H1 (cell line): Measurements from ENCODE around the gene TEX2. TPM values are rescaled to one million over a fixed set of nuclear protein-coding genes. Genes with fewer than 3 reads are reported as not detected.

Experiments used
- E2F6 ChIP-seq: IDR thresholded peaks from 2 replicates; pipeline ENCODE4 v1.6.1; 2012; ENCODE audit warnings: inconsistent platforms
- JUN ChIP-seq: IDR thresholded peaks from 2 replicates; pipeline ENCODE4 v1.6.1; 2011; ENCODE audit warnings: low read depth, mild to moderate bottlenecking, improper control_type of control experiment, low read length
- MAFK ChIP-seq: IDR thresholded peaks from 2 replicates; pipeline ENCODE4 v1.6.1; 2012; ENCODE audit warnings: low read depth, mild to moderate bottlenecking, improper control_type of control experiment, low read length
- POLR2A ChIP-seq, 2 experiments: IDR thresholded peaks; 1 replicate in 1 of 2; 2 replicates in 1 of 2; pipeline ENCODE4 v1.6.1; 2011; ENCODE audit warnings: low read depth in 2 of 2, low read length in 2 of 2, mild to moderate bottlenecking in 2 of 2; ENCODE audit errors: control extremely low read depth in 1 of 2
- POU5F1 ChIP-seq: IDR thresholded peaks from 2 replicates; pipeline ENCODE4 v1.6.1; 2011; ENCODE audit warnings: low read depth, mild to moderate bottlenecking, low read length, moderate library complexity
- SIX5 ChIP-seq: IDR thresholded peaks from 2 replicates; pipeline ENCODE4 v1.6.1; 2011; ENCODE audit warnings: mild to moderate bottlenecking, low read depth, low read length
- SP2 ChIP-seq: IDR thresholded peaks from 2 replicates; pipeline ENCODE4 v1.6.1; 2012; ENCODE audit warnings: mild to moderate bottlenecking, low read length, inconsistent platforms
- SP4 ChIP-seq: IDR thresholded peaks from 2 replicates; pipeline ENCODE4 v1.6.1; 2012; ENCODE audit warnings: low read length, inconsistent platforms
- SUZ12 ChIP-seq: fragments of 200-600 bp; sonication (generic); IDR thresholded peaks from 2 replicates; pipeline ENCODE4 v1.6.1; 2012; ENCODE audit warnings: mild to moderate bottlenecking, inconsistent platforms, low read length, moderate library complexity, mixed read lengths
- TBP ChIP-seq: IDR thresholded peaks from 2 replicates; pipeline ENCODE4 v1.6.1; 2011; ENCODE audit warnings: low read depth, low read length, improper control_type of control experiment
- polyA plus RNA-seq, 7 experiments: library from polyadenylated mRNA; depleted of rRNA in 3 of 7; stranded (reverse) in 5 of 7; unstranded in 2 of 7; fragments of >200 nt in 5 of 7; fragments of 200-250 nt in 2 of 7; gene quantifications; 1 replicate in 5 of 7; 2 replicates in 1 of 7; 4 replicates in 1 of 7; pipeline versions ENCODE4 v1.2.1 to v1.2.3, GENCODE V29; 2011 to 2013; ENCODE audit warnings: missing spikeins in 2 of 7, mixed read lengths in 2 of 7
- total RNA-seq: library from RNA; stranded (reverse); fragmentation: NEBNext Ultra II Directional; extraction: Animal tissue kit (Norgen Biotek cat#: 25700); gene quantifications from 2 replicates; pipeline ENCODE4 v1.2.1, GENCODE V29; 2021

The TEX2 gene
- total and polyA plus RNA-seq, 2 of the 8 experiments (the other 6 are each of a cell fraction or from before 2014, with no cell fraction given) = 6.1 to 15.6 TPM

DNA sequence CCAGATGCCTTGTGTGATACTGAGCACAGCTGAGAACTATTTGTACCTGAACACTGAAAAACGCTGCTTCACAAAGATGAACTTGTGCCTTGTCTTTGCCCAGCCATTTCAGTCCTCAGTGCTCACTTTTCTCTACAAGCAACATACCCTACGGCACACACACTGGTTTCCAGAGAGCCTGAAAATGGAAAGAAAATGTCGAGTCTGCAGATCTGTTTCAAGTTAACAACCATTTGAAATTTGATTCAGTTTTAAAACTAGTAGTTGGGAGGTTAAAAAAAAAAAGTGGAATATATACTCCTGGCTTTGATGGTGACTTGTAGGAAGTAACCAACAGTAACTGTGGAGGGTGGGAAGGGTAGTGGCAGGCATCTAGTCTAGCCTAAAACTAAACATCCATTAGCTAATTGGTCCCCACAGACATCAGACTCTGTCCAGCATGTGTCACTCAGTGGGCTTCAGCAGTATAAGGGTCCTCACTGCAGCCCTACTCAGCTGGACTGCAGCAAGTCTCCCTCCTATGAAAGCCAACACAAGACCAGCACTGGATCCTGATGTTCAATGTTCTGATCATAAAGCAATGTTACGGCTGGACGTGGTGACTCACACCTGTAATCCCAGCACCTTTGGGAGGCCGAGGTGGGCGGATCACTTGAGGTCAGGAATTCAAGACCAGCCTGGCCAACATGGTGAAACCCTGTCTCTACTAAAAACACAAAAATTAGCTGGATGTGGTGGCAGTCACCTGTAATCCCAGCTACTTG lies 160.3 kb downstream of the TEX2 start (continued):
- no peak for TF ChIP-seq E2F6
- TF ChIP-seq POU5F1 = no peak
- TF ChIP-seq SP2 = no peak
- no peak for TF ChIP-seq TBP
- TF ChIP-seq JUN = no peak
- TF ChIP-seq SP4 = no peak
- no peak for TF ChIP-seq MAFK
- no peak for TF ChIP-seq POLR2A (IDR thresholded peaks at IDR 0.05; ENCODE audit: control extremely low read depth in 1 of 2, low read depth in 2 of 2, low read length in 2 of 2)
- no peak for TF ChIP-seq SUZ12
- TF ChIP-seq SIX5 = no peak
